GM18870 (cell line): ENCODE data around the gene ZNF827.
A peak's percentile ranks its signal among the peaks of the same experiment; 100 is the strongest.

Experiments
- ATAC-seq: cut with Tn5 transposase; IDR thresholded peaks from one replicate; pipeline ENCODE4 v1.9.1; 2021; ENCODE audit warnings: moderate library complexity; ENCODE audit not compliant: unreplicated experiment

The ZNF827 gene

GRCh38 chr4:145805490-145805889, 133.1 kb downstream of the ZNF827 start:
- no peak for ATAC-seq

GRCh38 chr4:145804116-145804515, 134.5 kb downstream of the ZNF827 start:
- no peak for ATAC-seq

GRCh38 chr4:145799223-145799622, 139.4 kb downstream of the ZNF827 start:
- no peak for ATAC-seq

- no peak for ATAC-seq
These were observed 141.3 kb downstream of the ZNF827 start for GRCh38 chr4:145797278-145797677.

- no peak for ATAC-seq
These were observed 142.3 kb downstream of the ZNF827 start for GRCh38 chr4:145796346-145796745.

- ATAC-seq, result no peak
These were observed 143.1 kb downstream of the ZNF827 start for GRCh38 chr4:145795521-145795920.

GRCh38 chr4:145792429-145792828, 146.2 kb downstream of the ZNF827 start:
- no peak for ATAC-seq

GRCh38 chr4:145791988-145792387, 146.6 kb downstream of the ZNF827 start:
- ATAC-seq, result no peak

- no peak for ATAC-seq
These were observed 149.9 kb downstream of the ZNF827 start for GRCh38 chr4:145788755-145789154.

GRCh38 chr4:145786830-145787229, 151.8 kb downstream of the ZNF827 start:
- no peak for ATAC-seq

GRCh38 chr4:145786261-145786660, 152.4 kb downstream of the ZNF827 start:
- no peak for ATAC-seq

GRCh38 chr4:145785391-145786008, 153.1 kb downstream of the ZNF827 start:
- no peak for ATAC-seq

GRCh38 chr4:145784036-145784435, 154.6 kb downstream of the ZNF827 start:
- no peak for ATAC-seq

GRCh38 chr4:145782756-145783155, 155.9 kb downstream of the ZNF827 start:
- ATAC-seq, result no peak

- no peak for ATAC-seq
These were observed 157.3 kb downstream of the ZNF827 start for GRCh38 chr4:145781351-145781750.

- no peak for ATAC-seq
These were observed 159.3 kb downstream of the ZNF827 start for GRCh38 chr4:145779319-145779801.

GRCh38 chr4:145776208-145776607, 162.4 kb downstream of the ZNF827 start:
- no peak for ATAC-seq

GRCh38 chr4:145775406-145775805, 163.2 kb downstream of the ZNF827 start:
- no peak for ATAC-seq

GRCh38 chr4:145774473-145774872, 164.2 kb downstream of the ZNF827 start:
- no peak for ATAC-seq

GRCh38 chr4:145773581-145774234, 164.9 kb downstream of the ZNF827 start:
- ATAC-seq, result peak; percentile 91

GRCh38 chr4:145772347-145772746, 166.3 kb downstream of the ZNF827 start:
- no peak for ATAC-seq

- no peak for ATAC-seq
These were observed 168.5 kb downstream of the ZNF827 start for GRCh38 chr4:145770124-145770523.
